DLD1 (cell line): ENCODE measurements around the gene OS9.

ENCODE experiments used
- in situ Hi-C: cut with HindIII; loops from 2 replicates; pipeline ENCODE4 v1.10.0; 2017; ENCODE audit warnings: low sequenced_read_pairs

The OS9 gene

DNA sequence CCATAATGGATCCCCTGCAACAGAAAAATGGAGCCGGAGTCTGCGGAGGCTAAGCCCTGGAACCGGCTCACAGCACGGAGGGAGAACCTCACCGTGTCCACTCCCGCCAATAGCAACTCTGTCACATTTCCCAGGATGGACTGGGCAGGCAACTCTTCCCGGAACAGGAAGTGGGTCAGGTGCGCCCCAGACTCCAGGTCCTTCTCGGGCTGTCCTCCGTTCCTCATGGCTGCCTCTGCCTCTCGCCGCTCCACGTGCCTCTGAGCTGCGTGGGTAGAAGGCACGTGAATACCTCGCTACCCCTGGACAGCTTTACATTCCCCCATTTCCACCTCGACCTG, 70.7 kb downstream of the OS9 start:
- in situ Hi-C loops: no loop called here

DNA sequence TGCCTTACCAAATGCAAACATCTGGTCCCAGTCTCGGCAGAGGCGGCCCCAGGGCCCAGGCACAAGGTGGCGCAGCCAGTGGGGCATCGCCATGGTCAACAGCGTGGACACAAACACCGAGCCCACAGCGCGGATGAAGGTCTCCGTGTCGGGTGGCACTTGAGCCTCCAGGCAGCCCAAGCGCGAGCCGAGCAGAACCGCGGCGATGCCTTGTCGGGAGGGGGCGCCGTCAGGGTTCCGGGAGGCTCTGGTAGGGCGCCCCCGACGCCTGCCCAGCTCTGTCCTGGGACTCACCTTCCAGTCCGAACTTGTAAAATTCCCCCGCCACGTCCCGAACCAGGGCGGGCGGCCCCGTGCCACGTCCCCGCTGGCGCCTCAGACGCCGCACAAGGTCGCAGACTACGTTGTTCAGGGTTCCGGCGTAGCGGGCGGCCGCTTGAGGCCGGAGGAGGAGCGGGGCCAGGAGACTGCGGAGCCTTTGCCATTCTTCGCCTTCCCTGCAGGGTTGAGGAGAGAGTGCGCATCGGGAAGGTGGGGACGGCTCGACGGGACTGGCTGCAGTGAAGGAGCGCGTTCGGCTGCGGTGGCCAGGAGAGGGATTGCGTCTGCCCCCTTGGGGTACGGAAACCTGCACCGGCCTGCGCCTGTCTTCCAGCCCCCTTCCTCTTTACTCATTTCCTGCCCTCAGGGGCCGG, 71.2 kb downstream of the OS9 start:
- in situ Hi-C loops: no loop called here

DNA sequence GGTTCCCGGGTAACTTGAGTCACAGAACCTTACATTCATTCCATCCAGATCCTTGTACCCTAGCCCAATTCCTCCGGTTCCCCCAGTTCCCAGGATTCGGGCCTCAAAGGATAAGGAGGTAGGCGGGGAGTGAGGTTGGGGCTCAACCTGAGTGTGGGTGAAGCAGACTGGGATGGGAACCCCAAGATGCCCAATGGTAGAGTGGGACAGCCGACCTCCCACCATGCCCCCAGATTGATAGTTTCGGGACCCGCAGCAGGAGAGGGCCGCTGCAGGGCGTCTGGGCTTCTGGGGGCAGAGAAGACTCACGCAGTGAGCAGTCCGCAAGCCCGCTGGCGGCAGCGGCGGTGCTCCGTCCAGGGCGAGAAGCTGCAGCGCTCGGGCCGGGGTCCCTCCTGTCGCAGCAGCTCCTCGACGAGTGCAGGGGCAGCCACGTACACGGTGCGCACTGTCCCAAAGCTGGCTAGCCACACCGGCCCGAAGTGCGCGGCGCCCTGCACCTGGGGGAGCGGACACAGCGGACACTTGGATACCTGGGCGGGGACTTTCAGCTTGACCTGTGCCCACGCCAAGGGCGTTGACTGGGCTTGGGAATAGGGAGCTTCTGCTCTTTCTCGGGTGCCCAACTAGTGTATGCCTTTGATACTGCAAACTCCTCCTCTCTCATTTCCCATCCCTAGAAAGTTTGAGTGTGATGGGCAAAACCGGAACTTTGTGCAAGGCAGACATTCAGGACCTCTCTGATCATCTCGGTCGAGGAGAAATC, 71.9 kb downstream of the OS9 start:
- in situ Hi-C loops: no loop called here

GRCh38 chr12:57766464-57767304, 72.8 kb downstream of the OS9 start, which contains the start of gene CYP27B1:
Gene CYP27B1 (minus strand): TSS chr12:57767078. CDS start chr12:57767041, 37 bp downstream.
- in situ Hi-C loops: no loop called here

- in situ Hi-C loops: no loop called here
Measured at GRCh38 chr12:57767305-57767698, 73.4 kb downstream of the OS9 start.

- in situ Hi-C loops: no loop called here
Measured at GRCh38 chr12:57767876-57768275, 73.9 kb downstream of the OS9 start.

- in situ Hi-C loops: no loop called here
Measured at GRCh38 chr12:57769594-57769993, 75.7 kb downstream of the OS9 start.

GRCh38 chr12:57770734-57771133, 76.8 kb downstream of the OS9 start:
- in situ Hi-C loops: no loop called here
